SU-DHL-6 (cell line): ENCODE data around the gene RLBP1.

ENCODE experiments used
- EZH2phosphoT487 ChIP-seq: fragments of 200-600 bp; sonication (generic), shearing (Covaris generic); conservative IDR thresholded peaks from 2 replicates; pipeline ENCODE4 v1.6.1; 2018; ENCODE audit warnings: mild to moderate bottlenecking, antibody characterized with exemption, low read length, moderate library complexity, mixed read lengths
- TF ChIP-seq, protein P1 (sequence below): fragments of 200-600 bp; sonication (generic); IDR thresholded peaks from one replicate; pipeline ENCODE4 v1.5.1; 2017; ENCODE audit warnings: antibody characterized with exemption, mild to moderate bottlenecking, low read length, moderate library complexity; ENCODE audit not compliant: insufficient read depth, poor library complexity, severe bottlenecking

DNA sequence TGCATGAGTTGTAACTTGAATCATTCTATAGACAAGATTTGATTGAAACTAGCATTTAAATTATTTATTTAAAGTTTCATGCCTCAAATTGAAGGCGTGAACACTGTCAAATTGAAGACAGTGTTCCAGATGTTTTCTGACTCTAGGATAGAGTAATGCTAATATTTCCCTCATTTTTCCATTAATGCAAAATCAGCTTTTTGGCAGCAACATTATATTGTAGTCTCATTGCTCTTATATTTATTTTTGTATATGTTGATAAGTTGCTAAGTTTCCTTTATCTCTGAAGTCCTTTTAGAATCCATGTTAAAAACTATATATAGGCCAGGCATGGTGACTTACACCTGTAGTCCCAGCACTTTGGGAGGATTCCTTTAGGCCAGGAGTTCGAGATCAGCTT is 27.2 kb upstream of the RLBP1 start:
- TF ChIP-seq EZH2phosphoT487 = no peak
- TF ChIP-seq, protein P1, sequence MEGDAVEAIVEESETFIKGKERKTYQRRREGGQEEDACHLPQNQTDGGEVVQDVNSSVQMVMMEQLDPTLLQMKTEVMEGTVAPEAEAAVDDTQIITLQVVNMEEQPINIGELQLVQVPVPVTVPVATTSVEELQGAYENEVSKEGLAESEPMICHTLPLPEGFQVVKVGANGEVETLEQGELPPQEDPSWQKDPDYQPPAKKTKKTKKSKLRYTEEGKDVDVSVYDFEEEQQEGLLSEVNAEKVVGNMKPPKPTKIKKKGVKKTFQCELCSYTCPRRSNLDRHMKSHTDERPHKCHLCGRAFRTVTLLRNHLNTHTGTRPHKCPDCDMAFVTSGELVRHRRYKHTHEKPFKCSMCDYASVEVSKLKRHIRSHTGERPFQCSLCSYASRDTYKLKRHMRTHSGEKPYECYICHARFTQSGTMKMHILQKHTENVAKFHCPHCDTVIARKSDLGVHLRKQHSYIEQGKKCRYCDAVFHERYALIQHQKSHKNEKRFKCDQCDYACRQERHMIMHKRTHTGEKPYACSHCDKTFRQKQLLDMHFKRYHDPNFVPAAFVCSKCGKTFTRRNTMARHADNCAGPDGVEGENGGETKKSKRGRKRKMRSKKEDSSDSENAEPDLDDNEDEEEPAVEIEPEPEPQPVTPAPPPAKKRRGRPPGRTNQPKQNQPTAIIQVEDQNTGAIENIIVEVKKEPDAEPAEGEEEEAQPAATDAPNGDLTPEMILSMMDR = no peak
